Transverse colon (tissue), 3 donors: ENCODE data around the gene ABCB8.

Experiments used
- EP300 ChIP-seq: sonication (generic); formaldehyde crosslinking; IDR thresholded peaks from one replicate; pipeline ENCODE4 v1.6.1; 2017; ENCODE audit warnings: antibody characterized with exemption, low read depth
- TF ChIP-seq, protein P1 (sequence below), 5 experiments: fragments of 200-600 bp in 3 of 5; fragments of 450-650 bp in 2 of 5; sonication (generic) in 3 of 5; IDR thresholded peaks; 1 replicate in 2 of 5; 2 replicates in 3 of 5; pipeline ENCODE4 v1.5.1; 2016 to 2017; ENCODE audit warnings: antibody characterized with exemption in 5 of 5, inconsistent platforms in 3 of 5, mild to moderate bottlenecking in 2 of 5, moderate library complexity in 1 of 5

DNA sequence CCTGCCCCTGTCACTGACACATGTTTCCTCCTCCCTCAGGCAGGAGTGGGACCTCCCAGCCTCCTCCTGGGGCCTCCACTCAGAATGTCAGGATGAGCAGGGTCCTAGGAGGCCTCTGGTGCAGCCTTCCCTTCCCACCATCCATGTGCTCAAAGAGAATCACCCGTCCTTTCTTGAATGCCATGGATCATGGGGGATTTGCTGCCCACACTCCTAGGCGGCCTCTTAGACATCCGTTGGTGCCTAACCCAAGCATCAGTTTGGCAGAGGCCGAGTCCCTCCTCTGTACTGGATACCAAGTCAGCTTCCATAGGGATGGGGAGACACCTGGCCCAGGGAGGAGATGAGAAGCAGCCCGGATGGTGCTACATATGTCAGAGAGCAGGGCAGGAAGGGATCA is 30.4 kb upstream of the ABCB8 start:
- TF ChIP-seq, protein P1, sequence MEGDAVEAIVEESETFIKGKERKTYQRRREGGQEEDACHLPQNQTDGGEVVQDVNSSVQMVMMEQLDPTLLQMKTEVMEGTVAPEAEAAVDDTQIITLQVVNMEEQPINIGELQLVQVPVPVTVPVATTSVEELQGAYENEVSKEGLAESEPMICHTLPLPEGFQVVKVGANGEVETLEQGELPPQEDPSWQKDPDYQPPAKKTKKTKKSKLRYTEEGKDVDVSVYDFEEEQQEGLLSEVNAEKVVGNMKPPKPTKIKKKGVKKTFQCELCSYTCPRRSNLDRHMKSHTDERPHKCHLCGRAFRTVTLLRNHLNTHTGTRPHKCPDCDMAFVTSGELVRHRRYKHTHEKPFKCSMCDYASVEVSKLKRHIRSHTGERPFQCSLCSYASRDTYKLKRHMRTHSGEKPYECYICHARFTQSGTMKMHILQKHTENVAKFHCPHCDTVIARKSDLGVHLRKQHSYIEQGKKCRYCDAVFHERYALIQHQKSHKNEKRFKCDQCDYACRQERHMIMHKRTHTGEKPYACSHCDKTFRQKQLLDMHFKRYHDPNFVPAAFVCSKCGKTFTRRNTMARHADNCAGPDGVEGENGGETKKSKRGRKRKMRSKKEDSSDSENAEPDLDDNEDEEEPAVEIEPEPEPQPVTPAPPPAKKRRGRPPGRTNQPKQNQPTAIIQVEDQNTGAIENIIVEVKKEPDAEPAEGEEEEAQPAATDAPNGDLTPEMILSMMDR (IDR thresholded peaks at IDR 0.05): no peak
- TF ChIP-seq EP300: no peak
